GM19468 (cell line): ENCODE results near the gene MTSS2.
"Not testable (repeated sequence)": the region's sequence is repeated elsewhere in the genome, so short reads cannot be mapped to it uniquely, and the experiment has no call there.

Experiments
- ATAC-seq: cut with Tn5 transposase; IDR thresholded peaks from one replicate; pipeline ENCODE4 v1.9.1; 2021; ENCODE audit warnings: mild to moderate bottlenecking, moderate library complexity, moderate number of reproducible peaks; ENCODE audit not compliant: unreplicated experiment; ENCODE audit errors: extremely low read depth

The MTSS2 gene

GRCh38 chr16:70658921-70659320 lies 26.9 kb downstream of the MTSS2 start:
- no peak for ATAC-seq

GRCh38 chr16:70657956-70658355 lies 27.9 kb downstream of the MTSS2 start:
- no peak for ATAC-seq

GRCh38 chr16:70656712-70657263 lies 29.1 kb downstream of the MTSS2 start:
- ATAC-seq: no peak

GRCh38 chr16:70656065-70656711 lies 29.7 kb downstream of the MTSS2 start:
- ATAC-seq: no peak

GRCh38 chr16:70653809-70654771 lies 31.8 kb downstream of the MTSS2 start:
- ATAC-seq: no peak

- no peak for ATAC-seq
Measured at GRCh38 chr16:70653406-70653805, 32.4 kb downstream of the MTSS2 start.

GRCh38 chr16:70652322-70652721 lies 33.5 kb downstream of the MTSS2 start:
- ATAC-seq: no peak

GRCh38 chr16:70651524-70651923 lies 34.3 kb downstream of the MTSS2 start:
- no peak for ATAC-seq

GRCh38 chr16:70650216-70650615 lies 35.6 kb downstream of the MTSS2 start:
- no peak for ATAC-seq

GRCh38 chr16:70649300-70649699 lies 36.6 kb downstream of the MTSS2 start:
- ATAC-seq: no peak

- ATAC-seq: no peak
Measured at GRCh38 chr16:70648606-70649005, 37.2 kb downstream of the MTSS2 start.

- no peak for ATAC-seq
Measured at GRCh38 chr16:70647441-70648359, 38.2 kb downstream of the MTSS2 start.

GRCh38 chr16:70646260-70647241 lies 39.3 kb downstream of the MTSS2 start, which contains the start of gene IL34:
Gene IL34, plus strand, starts transcription at chr16:70646559. Its CDS starts 389 bp downstream, at chr16:70646948.
- no peak for ATAC-seq

- ATAC-seq: no peak
Measured at GRCh38 chr16:70644763-70645597, 40.9 kb downstream of the MTSS2 start.

- ATAC-seq: not testable (repeated sequence)
Measured at GRCh38 chr16:70643264-70643663, 42.6 kb downstream of the MTSS2 start.

GRCh38 chr16:70642633-70643032 lies 43.2 kb downstream of the MTSS2 start:
- ATAC-seq: no peak

- no peak for ATAC-seq
Measured at GRCh38 chr16:70638814-70639792, 46.8 kb downstream of the MTSS2 start.
